Stomach (tissue), 4 donors: ENCODE results near the gene CADPS.

ENCODE experiments used
- EP300 ChIP-seq: sonication (generic); formaldehyde crosslinking; IDR thresholded peaks from one replicate; pipeline ENCODE4 v1.6.1; 2017; ENCODE audit warnings: antibody characterized with exemption
- POLR2AphosphoS5 ChIP-seq, 3 donors: sonication (generic); formaldehyde crosslinking; IDR thresholded peaks; one replicate each; pipeline ENCODE4 v1.6.1; 2016; ENCODE audit warnings: antibody characterized with exemption in 3 of 3
- TF ChIP-seq, protein P1 (sequence below), 7 experiments: fragments of 450-650 bp in 4 of 7; fragments of 200-600 bp in 3 of 7; sonication (generic) in 3 of 7; IDR thresholded peaks; one replicate each; pipeline ENCODE4 v1.5.1; 2016 to 2019; ENCODE audit warnings: antibody characterized with exemption in 7 of 7, control low read depth in 2 of 7, mild to moderate bottlenecking in 1 of 7

DNA sequence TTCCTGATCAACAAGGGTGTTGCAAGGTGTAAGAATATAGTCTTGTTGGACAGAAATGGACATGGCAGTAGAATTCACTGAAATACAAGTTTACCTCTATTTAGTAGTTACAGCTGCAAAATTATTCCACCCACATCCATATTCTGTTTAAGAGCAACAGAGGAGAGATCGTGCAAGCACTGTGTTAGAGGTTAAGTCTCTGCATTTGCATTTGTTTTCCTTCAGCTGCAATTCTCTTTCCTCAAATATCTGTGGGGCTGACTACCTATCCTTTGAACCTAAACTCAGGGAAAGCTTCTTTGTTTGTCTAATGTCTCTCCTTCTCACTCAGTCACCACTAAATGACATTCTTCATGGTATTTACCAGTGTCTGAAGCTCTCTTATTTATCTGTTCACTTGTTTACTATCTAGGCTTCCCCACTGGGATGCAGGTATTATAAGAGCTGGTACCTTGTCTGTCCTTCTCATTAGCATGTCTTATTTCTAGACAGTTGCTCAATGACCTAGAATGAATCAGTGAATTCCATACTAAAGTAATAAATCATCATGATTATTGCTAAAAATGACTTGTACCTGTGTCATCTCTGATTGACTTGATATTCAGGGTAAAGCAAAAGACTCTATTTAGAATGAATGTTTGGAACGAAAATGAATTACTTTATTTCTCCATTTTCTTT is 326.5 kb downstream of the CADPS start:
- TF ChIP-seq, protein P1, sequence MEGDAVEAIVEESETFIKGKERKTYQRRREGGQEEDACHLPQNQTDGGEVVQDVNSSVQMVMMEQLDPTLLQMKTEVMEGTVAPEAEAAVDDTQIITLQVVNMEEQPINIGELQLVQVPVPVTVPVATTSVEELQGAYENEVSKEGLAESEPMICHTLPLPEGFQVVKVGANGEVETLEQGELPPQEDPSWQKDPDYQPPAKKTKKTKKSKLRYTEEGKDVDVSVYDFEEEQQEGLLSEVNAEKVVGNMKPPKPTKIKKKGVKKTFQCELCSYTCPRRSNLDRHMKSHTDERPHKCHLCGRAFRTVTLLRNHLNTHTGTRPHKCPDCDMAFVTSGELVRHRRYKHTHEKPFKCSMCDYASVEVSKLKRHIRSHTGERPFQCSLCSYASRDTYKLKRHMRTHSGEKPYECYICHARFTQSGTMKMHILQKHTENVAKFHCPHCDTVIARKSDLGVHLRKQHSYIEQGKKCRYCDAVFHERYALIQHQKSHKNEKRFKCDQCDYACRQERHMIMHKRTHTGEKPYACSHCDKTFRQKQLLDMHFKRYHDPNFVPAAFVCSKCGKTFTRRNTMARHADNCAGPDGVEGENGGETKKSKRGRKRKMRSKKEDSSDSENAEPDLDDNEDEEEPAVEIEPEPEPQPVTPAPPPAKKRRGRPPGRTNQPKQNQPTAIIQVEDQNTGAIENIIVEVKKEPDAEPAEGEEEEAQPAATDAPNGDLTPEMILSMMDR (IDR thresholded peaks at IDR 0.05), result no peak
- TF ChIP-seq EP300 (no peak), POLR2AphosphoS5 (IDR thresholded peaks at IDR 0.05) (no peak)
